Activated CD4-positive, alpha-beta T cell treated with anti-CD3 and anti-CD28 coated beads, Interleukin-2, Interleukin-4, amounts not matched to agents 100 ng/mL and 50 ng/mL, durations not matched to agents 16 hours and 8 hours (primary cell): ENCODE data around the gene EPS8.

Experiments
- DNase-seq: peaks from one replicate; pipeline ENCODE4 v3.0.0-alpha.2; 2020; ENCODE audit warnings: low spot score

Gene EPS8

GRCh38 chr12:15601210-15601800 lies 187.9 kb downstream of the EPS8 start:
- DNase-seq, result no peak

- DNase-seq, result no peak
These were observed 188.8 kb downstream of the EPS8 start for GRCh38 chr12:15600223-15600935.

- no peak for DNase-seq
These were observed 189.7 kb downstream of the EPS8 start for GRCh38 chr12:15599266-15600037.

GRCh38 chr12:15597125-15597830 lies 191.9 kb downstream of the EPS8 start:
- DNase-seq, result no peak

GRCh38 chr12:15596174-15596573 lies 193.0 kb downstream of the EPS8 start:
- DNase-seq, result no peak

- no peak for DNase-seq
These were observed 196.3 kb downstream of the EPS8 start for GRCh38 chr12:15592934-15593333.

GRCh38 chr12:15591811-15592210 lies 197.4 kb downstream of the EPS8 start:
- no peak for DNase-seq

- DNase-seq, result peak; percentile 76
These were observed 198.9 kb downstream of the EPS8 start for GRCh38 chr12:15590180-15590826.

- no peak for DNase-seq
These were observed 199.7 kb downstream of the EPS8 start for GRCh38 chr12:15589328-15590032.

GRCh38 chr12:15584366-15585041 lies 204.7 kb downstream of the EPS8 start:
- peak; percentile 49 for DNase-seq

GRCh38 chr12:15583804-15584203 lies 205.4 kb downstream of the EPS8 start:
- DNase-seq, result no peak

- no peak for DNase-seq
These were observed 208.2 kb downstream of the EPS8 start for GRCh38 chr12:15581006-15581405.

- no peak for DNase-seq
These were observed 208.8 kb downstream of the EPS8 start for GRCh38 chr12:15580431-15580830.

- DNase-seq, result no peak
These were observed 213.3 kb downstream of the EPS8 start for GRCh38 chr12:15575671-15576541.

- no peak for DNase-seq
These were observed 214.8 kb downstream of the EPS8 start for GRCh38 chr12:15574353-15574752.
